DOHH2 (cell line): Measurements from ENCODE around the gene SLC39A12.

ENCODE experiments used
- H3F3A ChIP-seq: fragments of 200-600 bp; sonication (generic), shearing (Covaris generic); 2 replicates; pipeline ENCODE4 v1.6.0; 2016; ENCODE audit warnings: antibody characterized with exemption, mild to moderate bottlenecking; ENCODE audit not compliant: control insufficient read depth, insufficient read depth
- H3K27ac ChIP-seq: fragments of 200-600 bp; sonication (generic); 2 replicates; pipeline ENCODE4 v1.5.1; 2014; ENCODE audit warnings: low read depth, mild to moderate bottlenecking, low read length, moderate library complexity
- H3K27me3 ChIP-seq: fragments of 200-600 bp; sonication (generic); 2 replicates; pipeline ENCODE4 v1.6.1; 2014; ENCODE audit warnings: mild to moderate bottlenecking, low read length, mixed read lengths; ENCODE audit not compliant: control insufficient read depth
- H3K36me3 ChIP-seq: fragments of 200-600 bp; sonication (generic); 2 replicates; pipeline ENCODE4 v1.6.1; 2014; ENCODE audit warnings: mild to moderate bottlenecking, low read length, moderate library complexity, mixed read lengths; ENCODE audit not compliant: control insufficient read depth
- H3K4me1 ChIP-seq: fragments of 200-600 bp; sonication (generic); 2 replicates; pipeline ENCODE4 v1.6.1; 2014; ENCODE audit warnings: mild to moderate bottlenecking, low read length, mixed read lengths; ENCODE audit not compliant: control insufficient read depth
- H3K4me2 ChIP-seq: fragments of 200-600 bp; sonication (generic); 2 replicates; pipeline ENCODE4 v1.6.0; 2014; ENCODE audit warnings: mild to moderate bottlenecking, low read length, moderate library complexity
- H3K4me3 ChIP-seq: fragments of 200-600 bp; sonication (generic); 2 replicates; pipeline ENCODE4 v1.5.1; 2014; ENCODE audit warnings: mild to moderate bottlenecking, low read length, mixed read lengths
- H3K79me2 ChIP-seq: fragments of 200-600 bp; sonication (generic); 2 replicates; pipeline ENCODE4 v1.6.1; 2014; ENCODE audit warnings: mild to moderate bottlenecking, low read length, mixed read lengths; ENCODE audit not compliant: control insufficient read depth
- H3K9me2 ChIP-seq: fragments of 200-600 bp; sonication (generic); replicated peaks from 2 replicates; pipeline ENCODE4 v1.6.1; 2014; ENCODE audit warnings: mild to moderate bottlenecking, low read length, mixed read lengths; ENCODE audit not compliant: control insufficient read depth
- H3K9me3 ChIP-seq: fragments of 200-600 bp; sonication (generic); 2 replicates; pipeline ENCODE4 v1.6.1; 2014; ENCODE audit warnings: antibody characterized with exemption, low read length, mixed read lengths; ENCODE audit not compliant: control insufficient read depth, insufficient read depth
- H4K20me1 ChIP-seq: fragments of 200-600 bp; sonication (generic); 2 replicates; pipeline ENCODE4 v1.6.0; 2014; ENCODE audit warnings: low read depth, mild to moderate bottlenecking, antibody characterized with exemption, low read length, moderate library complexity; ENCODE audit not compliant: control insufficient read depth, insufficient read depth
- EZH2phosphoT487 ChIP-seq: fragments of 200-600 bp; sonication (generic); IDR thresholded peaks from 2 replicates; pipeline ENCODE4 v1.6.1; 2017; ENCODE audit warnings: borderline replicate concordance, mild to moderate bottlenecking, antibody characterized with exemption, low read length, moderate library complexity, mixed read lengths
- TF ChIP-seq, protein P1 (sequence below): fragments of 200-600 bp; sonication (generic); IDR thresholded peaks from one replicate; pipeline ENCODE4 v1.5.1; 2014; ENCODE audit warnings: antibody characterized with exemption, mild to moderate bottlenecking, low read depth, low read length; ENCODE audit not compliant: poor library complexity, severe bottlenecking

The SLC39A12 gene

GRCh38 chr10:17954861-17955260, 3.1 kb downstream of the SLC39A12 start:
- Histone ChIP-seq H3K9me3 (no peaks in the 10 kb centered on the region), H3K27me3 (no peaks in the 10 kb centered on the region), H3K27ac (no peak overlapping the region), H3K4me2 (no peak overlapping the region), H3K36me3 (no peaks in the 10 kb centered on the region), H3F3A (no peaks in the 10 kb centered on the region), H3K79me2 (no peaks in the 10 kb centered on the region), H3K4me1 (no peaks in the 10 kb centered on the region), H3K9me2 (no peaks in the 10 kb centered on the region), H3K4me3 (no peak overlapping the region), H4K20me1 (no peaks in the 10 kb centered on the region)
- TF ChIP-seq, protein P1, sequence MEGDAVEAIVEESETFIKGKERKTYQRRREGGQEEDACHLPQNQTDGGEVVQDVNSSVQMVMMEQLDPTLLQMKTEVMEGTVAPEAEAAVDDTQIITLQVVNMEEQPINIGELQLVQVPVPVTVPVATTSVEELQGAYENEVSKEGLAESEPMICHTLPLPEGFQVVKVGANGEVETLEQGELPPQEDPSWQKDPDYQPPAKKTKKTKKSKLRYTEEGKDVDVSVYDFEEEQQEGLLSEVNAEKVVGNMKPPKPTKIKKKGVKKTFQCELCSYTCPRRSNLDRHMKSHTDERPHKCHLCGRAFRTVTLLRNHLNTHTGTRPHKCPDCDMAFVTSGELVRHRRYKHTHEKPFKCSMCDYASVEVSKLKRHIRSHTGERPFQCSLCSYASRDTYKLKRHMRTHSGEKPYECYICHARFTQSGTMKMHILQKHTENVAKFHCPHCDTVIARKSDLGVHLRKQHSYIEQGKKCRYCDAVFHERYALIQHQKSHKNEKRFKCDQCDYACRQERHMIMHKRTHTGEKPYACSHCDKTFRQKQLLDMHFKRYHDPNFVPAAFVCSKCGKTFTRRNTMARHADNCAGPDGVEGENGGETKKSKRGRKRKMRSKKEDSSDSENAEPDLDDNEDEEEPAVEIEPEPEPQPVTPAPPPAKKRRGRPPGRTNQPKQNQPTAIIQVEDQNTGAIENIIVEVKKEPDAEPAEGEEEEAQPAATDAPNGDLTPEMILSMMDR, result no peak
- TF ChIP-seq EZH2phosphoT487, result no peak

DNA sequence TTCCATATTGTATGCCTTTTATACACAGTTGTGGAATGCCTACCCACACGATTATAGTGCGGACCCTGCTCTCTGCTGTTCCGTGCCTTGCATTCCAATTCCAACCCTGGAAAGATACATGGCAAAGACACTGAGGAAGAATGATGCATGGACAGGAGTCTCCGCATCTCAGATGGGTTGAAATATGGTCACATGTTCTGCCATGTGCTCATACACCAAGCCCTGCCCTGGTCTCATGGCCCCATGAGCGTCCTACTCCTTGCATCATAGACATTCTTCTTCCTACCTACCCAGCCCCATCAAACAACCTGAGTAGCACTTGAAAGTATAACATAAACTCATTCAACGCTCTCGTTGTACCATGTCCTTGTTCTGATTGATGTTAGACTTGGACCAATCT, 6.3 kb downstream of the SLC39A12 start:
- TF ChIP-seq, protein P1, result no peak
- no peak for TF ChIP-seq EZH2phosphoT487
- Histone ChIP-seq H3K4me3 (no peak overlapping the region), H3K27me3 (no peaks in the 10 kb centered on the region), H3K9me3 (no peaks in the 10 kb centered on the region), H3F3A (no peaks in the 10 kb centered on the region), H3K79me2 (no peaks in the 10 kb centered on the region), H3K27ac (no peak overlapping the region), H3K4me2 (no peak overlapping the region), H3K36me3 (no peaks in the 10 kb centered on the region), H4K20me1 (no peaks in the 10 kb centered on the region), H3K9me2 (no peaks in the 10 kb centered on the region), H3K4me1 (peaks cover 14% of the 10 kb centered on the region)

GRCh38 chr10:17959870-17960269, 8.2 kb downstream of the SLC39A12 start:
- H3K27ac ChIP-seq, result no peak overlapping the region
- no peaks in the 10 kb centered on the region for H3K9me2 ChIP-seq
- H3K36me3 ChIP-seq, result no peaks in the 10 kb centered on the region
- no peaks in the 10 kb centered on the region for H3K27me3 ChIP-seq
- H3F3A ChIP-seq, result no peaks in the 10 kb centered on the region
- no peaks in the 10 kb centered on the region for H4K20me1 ChIP-seq
- H3K4me1 ChIP-seq, result peaks cover 14% of the 10 kb centered on the region
- no peak overlapping the region for H3K4me3 ChIP-seq
- no peaks in the 10 kb centered on the region for H3K79me2 ChIP-seq
- no peak for TF ChIP-seq EZH2phosphoT487
- TF ChIP-seq, protein P1, result no peak
- H3K4me2 ChIP-seq, result no peak overlapping the region
- H3K9me3 ChIP-seq, result no peaks in the 10 kb centered on the region
